ENCODE results near the gene CHRND. TPM values are rescaled to one million over a fixed set of nuclear protein-coding genes. Genes with fewer than 3 reads are reported as not detected.

CHRND gene
- total and polyA plus RNA-seq, 2 experiments from 2014 or later = 0.10 to 0.11 TPM

- no peak for TF ChIP-seq ZNF462 (CRISPR knock-in tag; IDR thresholded peaks at IDR 0.05)
These were observed 2.0 kb downstream of the CHRND start (continued) for GRCh38 chr2:232527905-232528470.

- H3K4me3 ChIP-seq = no peak overlapping the region
- no peaks in the 10 kb centered on the region; the same call in 1 of the 2 replicates for H3K4me1 ChIP-seq (ENCODE audit: insufficient read depth)
- Mint-ChIP-seq H3K4me1 (peaks cover 15% of the 10 kb centered on the region), H3K4me3 (no peak overlapping the region), H3K9me3 (no peaks in the 10 kb centered on the region), H3K27ac (no peak overlapping the region), H3K36me3 (ENCODE audit: low read depth) (no peaks in the 10 kb centered on the region; the same call in 2 of the 3 replicates), H3K27me3 (ENCODE audit: insufficient read depth, low read depth, poor library complexity) (peaks cover 31% of the 10 kb centered on the region)
- no peaks in the 10 kb centered on the region for H3K9me2 ChIP-seq (ENCODE audit: insufficient read depth)
- no peaks in the 10 kb centered on the region; the same call in 1 of the 2 replicates for H4K20me1 ChIP-seq (replicated peaks; ENCODE audit: insufficient read depth)
- no peak overlapping the region for H2AFZ ChIP-seq
- no peaks in the 10 kb centered on the region for H3F3A ChIP-seq (replicated peaks; ENCODE audit: low read depth)
- H3K4me2 ChIP-seq = no peak overlapping the region
- H3K27ac ChIP-seq (ENCODE audit: low read depth) = no peak overlapping the region
- ATAC-seq (no peak), DNase-seq (ENCODE audit: low spot score) (no peak)
- no peaks in the 10 kb centered on the region for H3K36me3 ChIP-seq (ENCODE audit: insufficient read depth)
- H3K79me2 ChIP-seq (replicated peaks; ENCODE audit: insufficient read depth) = no peaks in the 10 kb centered on the region
- peaks cover 15% of the 10 kb centered on the region for H3K27me3 ChIP-seq (ENCODE audit: insufficient read depth)
- no peak for TF ChIP-seq ZNF462 (CRISPR knock-in tag; IDR thresholded peaks at IDR 0.05)
- no peak for TF ChIP-seq POLR2AphosphoS5 (IDR thresholded peaks at IDR 0.05; ENCODE audit: low read depth)
- TF ChIP-seq, protein P1, sequence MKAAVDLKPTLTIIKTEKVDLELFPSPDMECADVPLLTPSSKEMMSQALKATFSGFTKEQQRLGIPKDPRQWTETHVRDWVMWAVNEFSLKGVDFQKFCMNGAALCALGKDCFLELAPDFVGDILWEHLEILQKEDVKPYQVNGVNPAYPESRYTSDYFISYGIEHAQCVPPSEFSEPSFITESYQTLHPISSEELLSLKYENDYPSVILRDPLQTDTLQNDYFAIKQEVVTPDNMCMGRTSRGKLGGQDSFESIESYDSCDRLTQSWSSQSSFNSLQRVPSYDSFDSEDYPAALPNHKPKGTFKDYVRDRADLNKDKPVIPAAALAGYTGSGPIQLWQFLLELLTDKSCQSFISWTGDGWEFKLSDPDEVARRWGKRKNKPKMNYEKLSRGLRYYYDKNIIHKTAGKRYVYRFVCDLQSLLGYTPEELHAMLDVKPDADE (IDR thresholded peaks at IDR 0.05) = no peak
- TF ChIP-seq STAT1 (IDR thresholded peaks at IDR 0.05; ENCODE audit: unreplicated experiment) = no peak
These were observed 2.9 kb downstream of the CHRND start for GRCh38 chr2:232528746-232529460.

Data from GM23338 (cell line).